ENCODE measurements around the gene SNX25.

GRCh38 chr4:185265942-185266341 lies 56.5 kb downstream of the SNX25 start:
- TF ChIP-seq POLR2A (IDR thresholded peaks at IDR 0.05) = no peak
- TF ChIP-seq, protein P1, sequence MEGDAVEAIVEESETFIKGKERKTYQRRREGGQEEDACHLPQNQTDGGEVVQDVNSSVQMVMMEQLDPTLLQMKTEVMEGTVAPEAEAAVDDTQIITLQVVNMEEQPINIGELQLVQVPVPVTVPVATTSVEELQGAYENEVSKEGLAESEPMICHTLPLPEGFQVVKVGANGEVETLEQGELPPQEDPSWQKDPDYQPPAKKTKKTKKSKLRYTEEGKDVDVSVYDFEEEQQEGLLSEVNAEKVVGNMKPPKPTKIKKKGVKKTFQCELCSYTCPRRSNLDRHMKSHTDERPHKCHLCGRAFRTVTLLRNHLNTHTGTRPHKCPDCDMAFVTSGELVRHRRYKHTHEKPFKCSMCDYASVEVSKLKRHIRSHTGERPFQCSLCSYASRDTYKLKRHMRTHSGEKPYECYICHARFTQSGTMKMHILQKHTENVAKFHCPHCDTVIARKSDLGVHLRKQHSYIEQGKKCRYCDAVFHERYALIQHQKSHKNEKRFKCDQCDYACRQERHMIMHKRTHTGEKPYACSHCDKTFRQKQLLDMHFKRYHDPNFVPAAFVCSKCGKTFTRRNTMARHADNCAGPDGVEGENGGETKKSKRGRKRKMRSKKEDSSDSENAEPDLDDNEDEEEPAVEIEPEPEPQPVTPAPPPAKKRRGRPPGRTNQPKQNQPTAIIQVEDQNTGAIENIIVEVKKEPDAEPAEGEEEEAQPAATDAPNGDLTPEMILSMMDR (IDR thresholded peaks at IDR 0.05) = no peak
